ENCODE measurements around the gene INVS.
"Not testable (repeated sequence)": the region's sequence is repeated elsewhere in the genome, so short reads cannot be mapped to it uniquely, and the experiment has no call there.

The INVS gene

GRCh38 chr9:100317706-100318105 lies 218.7 kb downstream of the INVS start:
- no peak for DNase-seq (ENCODE audit: low read depth, low spot score)

- peak; percentile 61 for DNase-seq (ENCODE audit: low read depth, low spot score)
Measured at GRCh38 chr9:100322954-100323536, 224.0 kb downstream of the INVS start.

- peak; percentile 41 for DNase-seq (ENCODE audit: low read depth, low spot score)
Measured at GRCh38 chr9:100324594-100325200, 225.7 kb downstream of the INVS start.

- not testable (repeated sequence) for DNase-seq (ENCODE audit: low read depth, low spot score)
Measured at GRCh38 chr9:100338736-100339135, 239.7 kb downstream of the INVS start.

GRCh38 chr9:100340224-100340623 lies 241.2 kb downstream of the INVS start:
- no peak for DNase-seq (ENCODE audit: low read depth, low spot score)

- DNase-seq (ENCODE audit: low read depth, low spot score), result no peak
Measured at GRCh38 chr9:100341889-100342288, 242.8 kb downstream of the INVS start.

- DNase-seq (ENCODE audit: low read depth, low spot score), result peak; percentile 35
Measured at GRCh38 chr9:100346836-100347235, 247.8 kb downstream of the INVS start.

- no peak for DNase-seq (ENCODE audit: low read depth, low spot score)
Measured at GRCh38 chr9:100350188-100350587, 251.1 kb downstream of the INVS start.
